Stimulated activated CD4-positive, alpha-beta T cell treated with anti-CD3 and anti-CD28 coated beads, Interleukin-4, amount 100 ng/mL, for 4 hours (primary cell): ENCODE measurements around the gene RAD51B.

ENCODE experiments used
- DNase-seq, 2 experiments: peaks; one replicate each; pipeline ENCODE4 v3.0.0-alpha.2; 2020

Gene RAD51B

GRCh38 chr14:68591786-68592185 lies 772.2 kb downstream of the RAD51B start:
- DNase-seq = no peak

GRCh38 chr14:68592948-68593556 lies 773.5 kb downstream of the RAD51B start:
- DNase-seq = no peak

- DNase-seq = no peak
Observed at GRCh38 chr14:68593806-68594536, 774.4 kb downstream of the RAD51B start.

- no peak for DNase-seq
Observed at GRCh38 chr14:68594737-68595380, 775.3 kb downstream of the RAD51B start.

GRCh38 chr14:68596211-68596610 lies 776.6 kb downstream of the RAD51B start:
- no peak for DNase-seq

GRCh38 chr14:68596701-68597100 lies 777.1 kb downstream of the RAD51B start:
- no peak for DNase-seq

GRCh38 chr14:68598089-68598488 lies 778.5 kb downstream of the RAD51B start:
- no peak for DNase-seq

GRCh38 chr14:68598621-68599447 lies 779.3 kb downstream of the RAD51B start:
- no peak for DNase-seq

- no peak for DNase-seq
Observed at GRCh38 chr14:68599896-68600610, 780.5 kb downstream of the RAD51B start.

GRCh38 chr14:68602507-68602906 lies 782.9 kb downstream of the RAD51B start:
- no peak for DNase-seq

GRCh38 chr14:68603533-68604360 lies 784.2 kb downstream of the RAD51B start:
- DNase-seq = no peak

- no peak for DNase-seq
Observed at GRCh38 chr14:68604361-68604730, 784.8 kb downstream of the RAD51B start.

- no peak for DNase-seq
Observed at GRCh38 chr14:68604822-68605221, 785.2 kb downstream of the RAD51B start.

- DNase-seq = no peak
Observed at GRCh38 chr14:68606176-68606575, 786.6 kb downstream of the RAD51B start.

GRCh38 chr14:68606644-68607043 lies 787.1 kb downstream of the RAD51B start:
- DNase-seq = no peak

- DNase-seq = no peak
Observed at GRCh38 chr14:68607081-68607866, 787.7 kb downstream of the RAD51B start.

GRCh38 chr14:68607867-68608573 lies 788.4 kb downstream of the RAD51B start:
- DNase-seq = no peak

- no peak for DNase-seq
Observed at GRCh38 chr14:68608574-68608962, 789.0 kb downstream of the RAD51B start.

- no peak for DNase-seq
Observed at GRCh38 chr14:68609012-68609411, 789.4 kb downstream of the RAD51B start.

GRCh38 chr14:68610251-68610793 lies 790.7 kb downstream of the RAD51B start:
- no peak for DNase-seq
